SIG-M5 (cell line): ENCODE results near the gene ZRANB3.
"Not testable (repeated sequence)": the region's sequence is repeated elsewhere in the genome, so short reads cannot be mapped to it uniquely, and the experiment has no call there.

Source experiments
- DNase-seq: peaks from one replicate; lab custom pipeline; 2025; lab: John Stamatoyannopoulos, UW

The ZRANB3 gene

DNA sequence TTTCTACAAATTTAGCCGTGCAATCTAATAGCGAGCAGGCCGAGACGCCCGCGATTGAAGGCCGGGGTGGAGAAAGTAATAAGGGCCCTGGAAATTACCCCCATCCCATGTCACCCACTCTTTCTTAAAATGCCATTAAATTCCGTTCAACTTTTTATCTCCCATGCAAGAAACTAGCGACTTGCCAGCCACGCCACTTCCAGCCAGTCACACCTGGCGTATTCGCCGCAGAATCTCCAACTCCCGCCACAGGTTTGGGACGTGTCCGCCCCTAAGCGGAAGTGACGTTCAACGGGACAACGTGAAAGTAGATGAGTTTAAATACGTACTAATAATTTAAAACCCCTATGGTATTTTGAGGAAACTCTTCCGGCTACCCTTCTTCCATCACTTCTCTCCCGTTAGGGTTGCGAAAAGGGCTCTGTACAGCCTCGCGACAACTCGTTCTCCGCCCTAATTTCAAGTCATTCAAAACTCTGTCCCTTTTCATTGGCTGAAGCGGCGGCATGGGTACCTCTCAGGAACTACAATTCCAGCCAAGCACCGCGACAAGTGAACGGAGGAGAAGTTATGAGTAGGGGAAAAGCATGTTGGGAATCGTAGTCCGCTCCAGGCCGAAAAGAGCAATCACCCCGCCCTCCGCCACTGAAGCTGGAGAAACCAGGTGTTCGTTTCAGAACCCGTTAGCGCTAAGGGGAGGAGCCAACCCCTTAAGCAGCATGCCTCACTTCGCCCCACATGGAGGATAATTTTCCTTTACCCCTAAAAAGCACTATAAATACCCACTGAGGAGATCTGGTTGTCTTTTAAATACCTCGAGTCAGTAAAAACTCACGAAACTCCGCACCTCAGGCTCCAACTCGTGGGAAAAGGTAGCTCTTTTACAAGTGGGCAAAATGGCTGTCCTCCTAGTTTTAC, at the start of gene ZRANB3:
Gene ZRANB3 (minus strand): TSS at position 906 of the 918 bp plus-strand sequence.
- peak; percentile 99 for DNase-seq

DNA sequence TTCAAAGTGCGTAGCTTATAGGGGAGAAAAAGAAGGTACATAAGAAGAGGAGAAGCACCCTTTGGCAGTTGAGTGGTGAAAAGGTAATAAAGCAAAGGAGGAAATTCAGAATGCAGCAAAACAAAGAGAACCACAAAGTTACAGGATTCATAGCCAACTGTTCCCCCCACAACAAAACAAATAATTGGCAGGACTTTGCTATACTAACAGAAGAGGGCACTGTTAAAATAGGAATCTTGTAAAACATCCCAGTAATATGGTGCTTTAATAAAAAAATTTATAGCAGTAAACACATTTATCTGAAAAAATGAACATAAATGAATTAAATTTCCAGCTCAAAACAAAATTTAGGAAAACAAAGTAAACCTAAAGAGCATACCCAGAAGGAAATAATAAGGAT, 42.6 kb upstream of the ZRANB3 start:
- no peak for DNase-seq

- DNase-seq = no peak
These were observed 39.9 kb upstream of the ZRANB3 start for GRCh38 chr2:135570884-135571283.

DNA sequence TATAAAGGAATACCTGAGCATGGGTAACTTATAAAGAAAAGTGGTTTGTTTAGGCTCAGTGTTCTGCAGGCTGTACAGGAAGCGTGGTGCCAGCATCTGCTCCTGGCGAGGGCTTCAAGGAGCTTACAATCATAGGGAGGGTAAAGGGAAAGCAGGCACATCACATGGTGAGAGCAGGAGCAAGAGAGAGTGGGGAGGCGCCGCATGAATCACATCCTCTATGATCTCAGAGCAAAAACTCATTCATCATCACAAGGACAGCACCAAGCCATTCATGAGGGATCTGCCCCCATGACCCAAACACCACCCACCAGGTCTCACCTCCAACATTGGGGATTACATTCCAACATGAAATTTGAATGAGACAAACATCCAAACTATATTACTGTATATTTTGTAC, 32.8 kb upstream of the ZRANB3 start:
- DNase-seq = no peak

DNA sequence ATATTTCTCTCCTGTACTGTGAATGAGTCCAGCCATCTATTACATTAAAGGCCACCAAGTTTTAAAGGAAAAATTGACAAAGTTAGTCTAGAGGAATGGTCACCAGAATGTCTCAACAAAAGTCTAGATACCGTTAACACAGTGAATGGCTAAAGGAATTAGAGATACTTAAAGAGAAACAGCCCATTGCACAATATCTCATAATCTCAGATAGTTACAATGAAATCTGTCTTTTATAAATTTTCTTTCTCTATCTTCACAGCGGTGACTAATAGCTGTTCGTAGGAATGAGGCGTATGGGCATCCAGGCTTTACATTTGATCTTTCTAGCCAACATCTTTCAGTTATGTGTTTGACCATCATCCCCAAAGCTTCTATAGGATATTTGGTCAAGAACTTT, 30.9 kb upstream of the ZRANB3 start:
- DNase-seq = no peak

DNA sequence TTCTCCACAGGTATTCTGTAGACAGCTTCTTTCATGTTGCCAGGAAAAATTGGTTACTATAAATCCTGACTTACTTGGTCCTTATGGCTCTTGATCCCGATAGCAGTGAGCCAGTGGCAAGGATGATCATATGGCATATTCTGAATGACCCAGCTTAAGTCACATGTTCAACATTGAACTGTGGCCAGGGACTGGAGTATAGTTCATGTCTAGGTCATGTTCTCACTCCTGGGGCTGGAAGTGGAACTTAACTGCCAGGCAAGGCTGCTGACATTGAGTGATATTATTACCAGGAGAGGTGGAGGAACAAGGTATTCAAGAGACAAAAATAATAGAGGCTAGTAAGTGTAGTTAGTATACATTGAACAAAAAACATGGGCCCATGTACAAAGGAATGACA, 26.5 kb upstream of the ZRANB3 start:
- DNase-seq = no peak

GRCh38 chr2:135555311-135555710, 24.3 kb upstream of the ZRANB3 start:
- DNase-seq = no peak

DNA sequence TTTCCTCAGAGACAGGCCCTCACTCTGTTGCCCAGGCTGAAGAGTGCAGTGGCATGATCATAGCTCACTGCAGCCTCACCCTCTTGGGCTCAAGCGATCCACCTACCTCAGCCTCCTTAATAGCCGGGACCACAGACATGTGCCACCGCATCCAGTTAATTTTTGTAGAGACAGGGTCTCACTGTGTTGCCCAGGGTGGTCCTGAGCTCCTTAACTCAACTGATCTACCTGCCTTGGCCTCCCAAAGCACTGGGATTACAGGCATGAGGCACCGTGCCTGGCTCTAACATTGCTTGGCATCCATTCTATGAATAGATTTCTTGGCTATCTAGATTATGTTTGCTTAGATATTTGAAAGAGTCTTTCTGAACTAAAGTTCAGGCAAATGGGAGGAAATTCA, 21.9 kb upstream of the ZRANB3 start:
- DNase-seq = no peak

GRCh38 chr2:135551356-135551755, 20.3 kb upstream of the ZRANB3 start:
- no peak for DNase-seq

GRCh38 chr2:135547311-135547710, 16.3 kb upstream of the ZRANB3 start:
- no peak for DNase-seq

DNA sequence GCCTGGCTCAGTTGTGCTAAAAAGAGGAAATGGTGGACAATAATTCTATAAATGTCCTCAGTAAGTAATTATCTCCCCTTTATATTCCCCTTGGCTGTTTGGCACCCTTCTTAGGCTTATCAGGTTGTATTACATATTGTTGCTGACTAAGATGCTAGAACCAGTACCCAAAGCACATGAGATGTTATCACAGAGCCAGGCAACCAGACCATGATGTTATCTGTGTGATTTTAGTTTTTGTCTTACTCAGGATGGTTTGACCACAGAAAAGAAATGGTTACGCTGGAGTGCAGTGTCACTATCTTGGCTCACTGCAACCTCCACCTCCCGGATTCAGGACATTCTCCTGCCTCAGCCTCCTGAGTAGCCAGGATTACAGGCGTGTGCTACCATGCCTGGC, 15.4 kb upstream of the ZRANB3 start:
- no peak for DNase-seq

DNA sequence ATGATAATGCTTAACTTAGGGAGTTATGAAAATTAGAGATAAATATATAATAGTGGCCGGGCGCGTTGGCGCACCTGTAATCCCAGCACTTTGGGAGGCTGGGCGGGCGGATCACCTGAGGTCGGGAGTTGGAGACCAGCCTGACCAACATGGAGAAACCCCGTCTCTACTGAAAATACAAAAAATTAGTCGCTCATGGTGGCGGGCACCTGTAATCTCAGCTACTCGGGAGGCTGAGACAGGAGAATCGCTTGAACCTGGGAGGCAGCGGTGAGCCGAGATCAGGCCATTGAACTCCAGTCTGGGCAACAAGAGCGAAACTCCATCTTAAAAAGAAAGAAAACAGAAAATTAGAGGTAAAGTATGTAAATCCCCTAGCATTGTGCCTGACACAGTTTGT, 2.5 kb upstream of the ZRANB3 start:
- not testable (repeated sequence) for DNase-seq

DNA sequence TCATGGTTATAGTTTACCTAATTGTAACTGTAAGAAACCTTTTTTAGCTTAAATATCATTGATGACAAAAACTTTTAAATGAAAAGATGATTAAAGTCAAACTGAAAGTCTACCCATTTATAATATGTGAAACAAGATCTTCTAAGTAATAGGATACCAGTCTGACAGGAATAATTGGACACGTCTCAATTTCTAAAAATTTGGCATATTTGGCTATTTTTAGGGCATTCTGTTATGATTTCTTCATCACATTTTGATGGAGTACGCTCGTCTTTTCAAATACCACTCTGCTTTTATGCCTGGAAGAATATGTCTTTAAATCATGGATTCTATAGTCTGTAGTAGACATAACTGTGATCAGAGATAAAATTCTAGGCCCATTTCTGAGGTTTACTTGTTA, 1.6 kb upstream of the ZRANB3 start:
- DNase-seq = no peak

GRCh38 chr2:135531231-135532197, 496 bp upstream of the ZRANB3 start, which contains the start of gene R3HDM1:
R3HDM1 (plus strand) TSS chr2:135531484; CDS start chr2:135604846, 73,362 bp downstream.
- peak; percentile 99 for DNase-seq

GRCh38 chr2:135528006-135528405, 3.0 kb downstream of the ZRANB3 start:
- no peak for DNase-seq

GRCh38 chr2:135525786-135526185, 5.2 kb downstream of the ZRANB3 start:
- no peak for DNase-seq

DNA sequence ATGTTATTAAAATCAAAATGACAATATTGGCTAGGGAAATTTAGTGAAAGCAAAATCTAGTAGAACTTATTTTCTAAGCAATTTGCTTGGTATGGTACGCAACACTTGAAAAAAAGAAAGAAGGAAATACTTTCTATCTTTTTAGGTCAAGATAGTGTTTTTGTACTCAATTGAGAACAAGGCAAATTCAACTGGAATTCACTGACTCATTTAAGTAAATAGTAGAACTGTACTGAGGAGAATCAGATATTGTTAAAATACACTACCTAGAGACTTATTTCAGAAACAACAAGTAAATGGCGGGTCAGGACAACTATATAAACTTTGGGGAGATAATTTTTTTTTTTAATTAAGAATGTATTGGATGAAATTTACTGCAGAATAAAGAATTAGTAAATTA, 18.9 kb downstream of the ZRANB3 start:
- no peak for DNase-seq

GRCh38 chr2:135510577-135510976, 20.4 kb downstream of the ZRANB3 start:
- DNase-seq = no peak

DNA sequence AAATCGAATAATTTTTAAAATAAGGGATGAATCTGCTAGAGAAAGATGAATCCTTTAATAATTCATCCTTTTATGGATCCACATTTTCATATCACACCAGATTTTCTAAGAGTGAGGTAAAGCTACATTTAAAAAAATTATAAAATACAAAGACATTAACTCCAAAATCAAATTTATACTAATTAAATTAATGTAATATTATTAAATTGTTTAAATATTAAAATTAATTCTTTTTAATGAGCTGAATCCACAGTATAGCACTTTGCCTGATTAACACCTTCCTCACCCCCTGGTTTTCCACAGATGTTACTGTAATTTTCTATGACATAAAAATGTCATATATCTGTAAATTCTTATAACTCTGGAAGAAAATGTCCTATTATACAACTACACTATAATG, 26.2 kb downstream of the ZRANB3 start:
- DNase-seq = no peak

DNA sequence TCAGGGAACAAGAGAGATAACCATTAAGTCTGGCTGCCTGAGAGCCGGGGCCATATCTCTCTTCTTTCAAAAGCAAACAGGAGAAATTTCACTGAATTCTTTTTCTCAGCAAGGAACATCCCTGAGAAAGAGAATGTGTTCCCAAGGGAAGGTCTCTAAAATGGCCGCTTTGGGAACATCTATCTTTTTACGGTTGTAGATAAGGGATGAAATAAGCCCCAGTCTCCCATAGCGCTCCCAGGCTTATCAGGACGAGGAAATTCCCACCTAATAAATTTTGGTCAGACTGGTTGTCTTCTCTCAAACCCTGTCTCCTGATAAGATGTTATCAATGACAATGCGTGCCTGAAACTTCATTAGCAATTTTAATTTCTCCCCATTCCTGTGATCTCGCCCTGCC, 32.4 kb downstream of the ZRANB3 start:
- not testable (repeated sequence) for DNase-seq

DNA sequence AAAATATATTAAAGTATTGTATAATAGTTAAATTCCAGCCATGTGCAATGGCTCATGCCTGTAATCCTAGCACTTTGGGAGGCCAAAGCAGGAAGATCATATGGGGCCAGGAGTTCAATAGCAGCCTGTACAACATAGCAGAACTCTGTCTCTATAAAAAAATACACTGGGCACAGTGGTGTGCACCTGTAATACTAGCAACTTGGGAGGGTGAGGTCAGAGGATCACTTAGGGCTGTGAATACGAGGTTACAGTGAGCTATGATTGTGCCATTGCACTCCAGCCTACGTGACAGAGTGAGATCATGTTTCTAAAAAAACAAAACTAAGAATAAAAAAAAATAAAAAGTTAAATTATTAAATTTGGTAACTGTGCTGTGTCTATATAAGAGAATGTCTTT, 36.1 kb downstream of the ZRANB3 start:
- DNase-seq = no peak

DNA sequence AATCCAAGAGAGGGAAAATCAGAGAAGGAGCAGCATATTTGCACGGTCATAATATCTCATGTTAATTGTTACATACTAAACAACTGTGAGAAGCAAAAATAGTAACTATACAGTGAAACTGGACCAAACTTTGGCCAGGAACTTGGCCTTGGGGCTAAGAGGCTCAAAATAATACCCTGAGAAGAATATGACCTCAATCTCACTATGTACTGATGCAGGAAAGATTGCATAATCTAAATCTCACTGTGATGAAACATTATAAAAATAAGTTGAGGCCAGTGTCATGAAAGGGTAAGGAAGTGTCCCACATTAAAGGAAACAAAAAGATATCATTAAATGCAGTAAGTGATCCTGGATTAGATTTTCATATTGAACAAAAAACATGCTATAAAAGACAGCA, 36.5 kb downstream of the ZRANB3 start:
- no peak for DNase-seq

- no peak for DNase-seq
These were observed 40.6 kb downstream of the ZRANB3 start for GRCh38 chr2:135490376-135490775.
